HL-60 (cell line): Measurements from ENCODE around the gene SDF4.

Source experiments
- DNase-seq, 2 experiments: peaks; one replicate each; pipeline ENCODE4 v3.0.0-alpha.2; 2010 to 2020; ENCODE audit warnings: low read depth in 1 of 2, low spot score in 1 of 2
- H3K27ac ChIP-seq: fragments of 250-450 bp; sonication (Bioruptor Pico); replicated peaks from 2 replicates; pipeline ENCODE4 v1.5.1; 2020; ENCODE audit warnings: mild to moderate bottlenecking, moderate library complexity
- H3K27me3 ChIP-seq: fragments of 250-450 bp; sonication (Bioruptor Pico); 2 replicates; pipeline ENCODE4 v1.5.1; 2021; ENCODE audit warnings: mild to moderate bottlenecking, moderate library complexity; ENCODE audit not compliant: insufficient read depth, poor library complexity, severe bottlenecking
- H3K4me3 ChIP-seq: replicated peaks from 2 replicates; pipeline ENCODE4 v1.5.1; 2011; ENCODE audit warnings: mild to moderate bottlenecking, control low read depth, low read length; ENCODE audit not compliant: insufficient read depth
- CTCF ChIP-seq: IDR thresholded peaks from one replicate; pipeline ENCODE4 v1.5.1; 2011; ENCODE audit warnings: low read length, control low read depth, inconsistent platforms; ENCODE audit not compliant: insufficient read depth
- GABPA ChIP-seq: IDR thresholded peaks from 2 replicates; pipeline ENCODE4 v1.6.1; 2012; ENCODE audit warnings: low read depth
- POLR2AphosphoS5 ChIP-seq: IDR thresholded peaks from 2 replicates; pipeline ENCODE4 v1.6.1; 2012; ENCODE audit warnings: low read depth
- REST ChIP-seq: IDR thresholded peaks from 2 replicates; pipeline ENCODE4 v1.6.1; 2012; ENCODE audit warnings: low read depth; ENCODE audit not compliant: insufficient replicate concordance
- SPI1 ChIP-seq: IDR thresholded peaks from 2 replicates; pipeline ENCODE4 v1.6.1; 2012; ENCODE audit warnings: low read depth, mild to moderate bottlenecking, borderline replicate concordance

Gene SDF4

GRCh38 chr1:1232208-1232795, 501 bp upstream of the SDF4 start, which contains the start of gene B3GALT6:
Gene B3GALT6, plus strand, starts transcription at chr1:1232237. Its CDS starts 42 bp downstream, at chr1:1232279.
- Histone ChIP-seq H3K27ac (peak within 1 kb of the TSS; percentile 90), H3K4me3 (peak within 1 kb of the TSS; percentile 89), H3K27me3 (peaks cover 3% of the 10 kb centered on the region)
- peak; percentile 11; the same call in 1 of the 2 replicates for TF ChIP-seq POLR2AphosphoS5
- TF ChIP-seq CTCF, result no peak
- peak in 1 of 2 experiments; percentile 67 for DNase-seq

- H3K27me3 ChIP-seq, result no peaks in the 10 kb centered on the region
- H3K4me3 ChIP-seq, result peak overlapping the region; percentile 89
- peak; percentile 26 to 32 for DNase-seq
- TF ChIP-seq SPI1, result no peak
- TF ChIP-seq POLR2AphosphoS5, result peak; percentile 34; the same call in 1 of the 2 replicates
- no peak for TF ChIP-seq CTCF
- no peak for TF ChIP-seq REST
- 0 out of 2 replicates have a peak, but pooled peaks have one; percentile 9 for TF ChIP-seq GABPA
- peak overlapping the region; percentile 90 for H3K27ac ChIP-seq
Observed at GRCh38 chr1:1230656-1231399, 973 bp downstream of the SDF4 start.

- DNase-seq, result no peak
- TF ChIP-seq SPI1, result no peak
- TF ChIP-seq POLR2AphosphoS5, result no peak
- TF ChIP-seq REST, result no peak
- no peak for TF ChIP-seq GABPA
- no peak for TF ChIP-seq CTCF
- H3K4me3 ChIP-seq, result no peak overlapping the region
- no peak overlapping the region for H3K27ac ChIP-seq
- no peaks in the 10 kb centered on the region for H3K27me3 ChIP-seq
Observed at GRCh38 chr1:1229770-1230169, 2.0 kb downstream of the SDF4 start.
